Measurements from ENCODE around the gene SHC2. TPM values are rescaled to one million over a fixed set of nuclear protein-coding genes. Genes with fewer than 3 reads are reported as not detected.

Gene SHC2
- total RNA-seq, 4 donors from 2014 or later, result 31.5 to 72.8 (median 48.8) TPM

DNA sequence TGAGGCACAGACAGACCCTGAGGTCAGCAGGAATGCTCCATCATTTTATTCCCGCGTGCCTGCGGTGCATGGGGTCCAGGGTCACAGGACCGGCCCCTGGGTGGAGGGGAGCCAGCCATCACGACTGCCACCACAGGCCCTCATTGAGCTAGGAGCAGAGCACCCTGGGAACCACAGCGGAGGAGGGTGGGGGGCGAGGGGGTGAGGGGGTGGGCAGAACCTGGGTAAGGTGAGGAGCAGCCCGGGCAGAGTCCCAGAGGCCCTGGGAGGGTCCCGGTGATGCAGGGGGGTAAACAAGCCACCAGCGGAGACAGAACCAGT, 34.2 kb upstream of the SHC2 start:
- Histone ChIP-seq H3K4me1 (peaks cover 0 to 11% of the 10 kb centered on the region in 2 donors), H3K27me3 (peaks cover 26% of the 10 kb centered on the region), H3K9me3 (no peaks in the 10 kb centered on the region), H3K27ac (no peak overlapping the region), H3K4me3 (replicated peaks in 1 of 3) (no peak overlapping the region), H3K36me3 (no peaks in the 10 kb centered on the region)
- WGBS, 2 donors, result 54 to 61% methylated on average over 10 of the region's 10 CpGs
- intact Hi-C loops (cut with DNase I), result no loop called here
- DNase-seq, result no peak
- TF ChIP-seq, protein P1, sequence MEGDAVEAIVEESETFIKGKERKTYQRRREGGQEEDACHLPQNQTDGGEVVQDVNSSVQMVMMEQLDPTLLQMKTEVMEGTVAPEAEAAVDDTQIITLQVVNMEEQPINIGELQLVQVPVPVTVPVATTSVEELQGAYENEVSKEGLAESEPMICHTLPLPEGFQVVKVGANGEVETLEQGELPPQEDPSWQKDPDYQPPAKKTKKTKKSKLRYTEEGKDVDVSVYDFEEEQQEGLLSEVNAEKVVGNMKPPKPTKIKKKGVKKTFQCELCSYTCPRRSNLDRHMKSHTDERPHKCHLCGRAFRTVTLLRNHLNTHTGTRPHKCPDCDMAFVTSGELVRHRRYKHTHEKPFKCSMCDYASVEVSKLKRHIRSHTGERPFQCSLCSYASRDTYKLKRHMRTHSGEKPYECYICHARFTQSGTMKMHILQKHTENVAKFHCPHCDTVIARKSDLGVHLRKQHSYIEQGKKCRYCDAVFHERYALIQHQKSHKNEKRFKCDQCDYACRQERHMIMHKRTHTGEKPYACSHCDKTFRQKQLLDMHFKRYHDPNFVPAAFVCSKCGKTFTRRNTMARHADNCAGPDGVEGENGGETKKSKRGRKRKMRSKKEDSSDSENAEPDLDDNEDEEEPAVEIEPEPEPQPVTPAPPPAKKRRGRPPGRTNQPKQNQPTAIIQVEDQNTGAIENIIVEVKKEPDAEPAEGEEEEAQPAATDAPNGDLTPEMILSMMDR (IDR thresholded peaks at IDR 0.05), result no peak

DNA sequence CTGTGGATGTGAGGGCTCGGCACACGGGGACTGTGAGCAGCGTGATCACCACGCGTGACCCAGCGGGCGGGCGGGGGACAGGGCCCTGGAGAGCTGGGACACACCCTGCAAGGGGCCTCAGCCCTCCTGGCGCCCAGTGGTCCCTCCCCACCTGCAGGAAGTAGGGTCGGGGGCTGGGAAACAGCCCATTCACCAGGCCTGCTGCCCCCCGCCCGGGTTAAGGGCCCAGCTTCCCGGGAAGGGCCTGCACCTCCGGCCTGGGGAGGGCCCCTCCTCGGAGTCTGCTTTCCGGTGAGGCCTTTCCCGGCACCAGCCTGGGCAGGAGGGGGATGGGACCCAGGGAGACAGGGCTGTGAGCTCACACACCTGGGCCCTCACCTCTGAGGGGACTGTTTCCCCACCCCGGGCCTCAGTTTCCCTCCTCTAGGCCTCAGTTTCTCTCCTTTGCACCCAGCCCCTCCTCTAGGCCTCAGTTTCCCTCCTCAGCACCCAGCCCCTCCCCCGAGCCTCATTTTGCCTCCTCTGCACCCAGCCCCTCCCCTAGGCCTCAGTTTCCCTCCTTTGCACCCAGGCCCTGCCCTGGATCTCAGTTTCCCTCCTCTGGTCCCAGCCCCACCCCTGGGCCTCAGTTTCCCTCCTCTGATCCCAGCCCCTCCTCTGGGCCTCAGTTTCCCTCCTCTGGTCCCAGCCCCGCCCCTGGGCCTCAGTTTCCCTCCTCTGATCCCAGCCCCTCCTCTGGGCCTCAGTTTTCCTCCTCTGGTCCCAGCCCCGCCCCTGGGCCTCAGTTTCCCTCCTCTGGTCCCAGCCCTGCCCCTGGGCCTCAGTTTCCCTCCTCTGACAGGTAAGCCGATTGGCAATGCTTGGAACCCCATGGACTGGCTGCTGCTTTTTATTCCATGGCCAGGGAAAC, 33.6 kb upstream of the SHC2 start:
- peaks cover 26% of the 10 kb centered on the region for H3K27me3 ChIP-seq

DNA sequence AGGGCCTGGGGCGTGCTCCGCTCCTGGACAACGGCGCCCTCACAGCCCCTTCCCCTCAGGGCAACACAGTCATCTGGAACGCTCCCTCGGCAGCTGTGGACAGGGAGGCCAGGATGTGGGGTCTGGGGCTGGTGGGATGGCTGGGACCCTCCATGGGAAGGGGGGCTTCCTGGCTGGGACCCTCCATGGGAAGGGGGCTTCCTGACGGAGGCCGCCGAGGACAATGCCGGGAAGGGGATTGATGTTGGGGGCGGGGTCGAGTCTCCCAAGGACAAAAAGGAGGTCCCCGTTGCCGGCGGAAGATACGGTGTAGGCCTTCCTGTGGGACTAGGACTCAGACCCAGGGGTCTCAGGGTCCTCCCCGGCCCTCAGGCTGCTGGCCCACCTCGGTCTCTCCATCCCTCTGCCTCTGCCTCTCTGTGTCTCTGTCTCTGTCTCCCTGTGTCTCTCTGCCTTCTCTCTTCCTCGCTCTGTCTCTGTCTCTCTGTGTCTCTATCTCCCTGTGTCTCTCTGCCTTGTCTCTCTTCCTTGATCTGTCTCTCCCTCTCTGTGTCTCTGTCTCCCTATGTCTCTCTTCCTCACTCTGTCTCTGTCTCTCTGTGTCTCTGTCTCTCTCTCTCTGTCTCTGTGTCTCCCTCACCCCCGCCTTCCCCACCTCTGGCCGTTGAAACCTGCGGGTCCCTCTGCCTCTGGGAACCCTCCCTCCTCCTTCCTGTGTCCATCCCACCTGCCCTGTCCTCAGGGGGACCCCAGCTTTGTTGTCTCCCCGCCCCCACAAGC, 32.7 kb upstream of the SHC2 start:
- no peak for TF ChIP-seq POLR2A (IDR thresholded peaks at IDR 0.05)
- peaks cover 7 to 17% of the 10 kb centered on the region in 2 donors for H3K4me1 ChIP-seq
- no peak for DNase-seq
- H3K27me3 ChIP-seq, result peaks cover 19% of the 10 kb centered on the region
- intact Hi-C loops (cut with DNase I), result no loop called here
- no peak overlapping the region for H3K4me3 ChIP-seq (replicated peaks in 1 of 3)
- H3K9me3 ChIP-seq, result no peaks in the 10 kb centered on the region
- WGBS, 2 donors, result 70 to 75% methylated on average over 20 to 22 of the region's 23 CpGs
- H3K36me3 ChIP-seq, result no peaks in the 10 kb centered on the region
- no peak overlapping the region for H3K27ac ChIP-seq

More for the DNA sequence above, 33.6 kb upstream of the SHC2 start:
- Histone ChIP-seq H3K27ac (no peak overlapping the region), H3K9me3 (no peaks in the 10 kb centered on the region), H3K4me3 (replicated peaks in 1 of 3) (no peak overlapping the region), H3K36me3 (no peaks in the 10 kb centered on the region), H3K4me1 (peaks cover 4 to 16% of the 10 kb centered on the region in 2 donors)
- WGBS, 2 donors, result 38 to 55% methylated on average over 11 to 21 of the region's 22 CpGs
- TF ChIP-seq, protein P1 (IDR thresholded peaks at IDR 0.05), result no peak
- no peak for TF ChIP-seq POLR2A (IDR thresholded peaks at IDR 0.05)
- DNase-seq, result no peak
- intact Hi-C loops (cut with DNase I), result no loop called here

GRCh38 chr19:492091-492531, 31.3 kb upstream of the SHC2 start:
- no peak for DNase-seq
- intact Hi-C loops (cut with DNase I), result no loop called here

DNA sequence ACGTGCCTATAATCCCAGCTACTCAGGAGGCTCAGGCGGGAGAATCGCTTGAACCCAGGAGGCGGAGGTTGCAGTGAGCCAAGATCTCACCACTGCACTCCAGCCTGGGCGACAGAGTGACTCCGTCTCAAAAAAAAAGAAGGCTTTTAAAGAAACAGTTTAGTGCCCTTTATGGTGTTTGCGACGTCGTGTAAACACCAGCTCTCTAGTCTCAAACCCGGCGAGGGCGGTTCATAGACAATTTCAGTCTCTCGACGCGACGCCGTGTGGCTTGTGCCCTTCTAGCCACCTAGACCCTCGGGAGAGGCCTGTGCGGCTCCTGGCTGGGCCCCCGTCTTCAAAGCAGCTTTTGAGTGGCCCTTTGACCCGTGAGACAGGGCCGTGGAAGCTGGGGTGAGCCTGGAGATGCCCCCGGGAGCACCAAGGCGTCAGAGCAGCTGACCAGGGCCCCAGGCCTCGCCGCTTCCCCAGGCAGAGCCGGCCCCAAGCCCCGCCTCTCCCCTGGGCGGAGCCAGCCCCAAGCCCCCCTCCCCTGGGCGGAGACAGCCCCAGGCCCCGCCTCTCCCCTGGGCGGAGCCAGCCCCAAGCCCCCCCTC, 30.4 kb upstream of the SHC2 start:
- Histone ChIP-seq H3K4me3 (replicated peaks in 1 of 3) (no peak overlapping the region), H3K27me3 (peaks cover 6% of the 10 kb centered on the region), H3K9me3 (no peaks in the 10 kb centered on the region), H3K4me1 (peaks cover 6 to 7% of the 10 kb centered on the region in 2 donors), H3K36me3 (no peaks in the 10 kb centered on the region), H3K27ac (no peak overlapping the region)
- TF ChIP-seq POLR2A (IDR thresholded peaks at IDR 0.05), result no peak
- TF ChIP-seq, protein P1 (IDR thresholded peaks at IDR 0.05), result no peak
- DNase-seq, result no peak
- 86 to 88% methylated on average over 26 to 27 of the region's 32 CpGs for WGBS, 2 donors
- intact Hi-C loops (cut with DNase I), result no loop called here

More at GRCh38 chr19:492091-492531, 31.3 kb upstream of the SHC2 start:
- no peak for TF ChIP-seq POLR2A (IDR thresholded peaks at IDR 0.05)
- TF ChIP-seq, protein P1 (IDR thresholded peaks at IDR 0.05), result no peak
- 84 to 93% methylated on average over 6 to 7 of the region's 19 CpGs for WGBS, 2 donors
- H3K4me1 ChIP-seq, result peaks cover 6 to 7% of the 10 kb centered on the region in 2 donors
- no peak overlapping the region for H3K27ac ChIP-seq
- H3K27me3 ChIP-seq, result peaks cover 8% of the 10 kb centered on the region
- no peak overlapping the region for H3K4me3 ChIP-seq (replicated peaks in 1 of 3)
- no peaks in the 10 kb centered on the region for H3K36me3 ChIP-seq
- H3K9me3 ChIP-seq, result no peaks in the 10 kb centered on the region

Data from thyroid gland (tissue), 4 donors.